Cerebellar cortex (tissue), 1 donor: ENCODE measurements around the gene STK40.

Source experiments
- DNase-seq: peaks from one replicate; pipeline ENCODE4 v3.0.0-alpha.2; 2015; ENCODE audit warnings: low spot score

Gene STK40, protein sequence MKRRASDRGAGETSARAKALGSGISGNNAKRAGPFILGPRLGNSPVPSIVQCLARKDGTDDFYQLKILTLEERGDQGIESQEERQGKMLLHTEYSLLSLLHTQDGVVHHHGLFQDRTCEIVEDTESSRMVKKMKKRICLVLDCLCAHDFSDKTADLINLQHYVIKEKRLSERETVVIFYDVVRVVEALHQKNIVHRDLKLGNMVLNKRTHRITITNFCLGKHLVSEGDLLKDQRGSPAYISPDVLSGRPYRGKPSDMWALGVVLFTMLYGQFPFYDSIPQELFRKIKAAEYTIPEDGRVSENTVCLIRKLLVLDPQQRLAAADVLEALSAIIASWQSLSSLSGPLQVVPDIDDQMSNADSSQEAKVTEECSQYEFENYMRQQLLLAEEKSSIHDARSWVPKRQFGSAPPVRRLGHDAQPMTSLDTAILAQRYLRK

DNA sequence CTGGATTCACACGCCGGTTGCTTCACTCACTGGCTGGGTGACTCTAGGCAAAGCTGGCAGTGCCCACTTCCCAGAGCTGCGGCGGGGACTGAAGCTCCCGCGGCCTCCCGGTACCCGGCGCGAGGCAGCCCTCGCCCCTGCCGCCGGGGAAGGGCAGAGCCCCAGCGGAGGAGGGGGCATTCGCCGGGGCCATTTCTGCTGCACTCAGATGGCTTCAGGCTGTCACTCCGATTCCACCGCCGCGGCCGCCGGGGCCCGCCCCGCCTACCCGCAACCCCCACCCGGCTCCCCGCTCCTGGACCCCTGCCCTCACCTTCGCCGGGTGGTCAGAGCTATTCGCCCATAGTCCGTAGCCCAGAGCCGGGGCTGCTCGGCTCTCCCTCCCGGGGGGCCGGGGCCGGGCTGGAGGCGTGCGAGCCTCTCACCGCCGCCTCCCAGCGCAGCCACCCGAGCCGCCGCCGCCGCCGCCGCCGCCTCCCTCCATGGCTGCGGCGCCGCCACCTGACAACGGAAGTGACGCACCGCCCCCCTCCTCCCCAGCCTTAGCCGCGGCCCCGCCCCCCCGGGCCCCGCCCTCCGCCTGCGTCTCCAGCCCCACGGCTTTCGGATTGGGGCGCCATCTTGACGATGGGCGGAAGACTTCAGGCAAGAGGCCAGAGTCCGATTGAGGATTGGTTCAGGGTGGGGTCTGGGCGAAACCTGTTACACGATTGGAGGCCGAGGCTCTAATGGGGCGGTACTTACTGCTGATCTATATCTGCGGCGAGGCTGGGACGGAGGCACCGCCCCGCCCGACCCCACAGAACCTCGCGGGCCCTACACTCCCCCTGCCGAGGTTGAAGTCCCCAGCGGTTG is at the start of gene STK40:
TSS of gene STK40 (minus strand) at position 515 of the 855 bp plus-strand sequence. CDS start 24,592 bp downstream, outside the sequence.
- DNase-seq = peak; percentile 100

DNA sequence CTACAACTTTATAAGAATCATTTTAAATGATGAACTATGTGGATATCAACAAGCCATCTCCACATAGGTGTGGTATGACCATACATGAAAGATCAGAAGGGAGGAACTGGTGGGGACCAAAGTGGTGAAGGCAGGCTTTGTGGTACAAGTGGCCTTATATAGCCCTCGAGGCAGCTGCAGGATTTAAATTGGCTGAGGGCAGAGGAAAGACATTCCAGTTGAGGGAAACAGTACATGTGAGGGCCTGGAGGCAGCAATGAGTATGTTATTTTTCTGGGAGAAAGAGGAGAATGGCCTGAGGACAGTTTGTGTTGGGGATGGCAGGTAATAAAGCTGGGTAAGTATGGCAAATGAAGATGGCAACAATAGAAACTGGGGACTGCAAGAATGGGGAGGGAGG is 47.4 kb upstream of the STK40 start:
- no peak for DNase-seq

DNA sequence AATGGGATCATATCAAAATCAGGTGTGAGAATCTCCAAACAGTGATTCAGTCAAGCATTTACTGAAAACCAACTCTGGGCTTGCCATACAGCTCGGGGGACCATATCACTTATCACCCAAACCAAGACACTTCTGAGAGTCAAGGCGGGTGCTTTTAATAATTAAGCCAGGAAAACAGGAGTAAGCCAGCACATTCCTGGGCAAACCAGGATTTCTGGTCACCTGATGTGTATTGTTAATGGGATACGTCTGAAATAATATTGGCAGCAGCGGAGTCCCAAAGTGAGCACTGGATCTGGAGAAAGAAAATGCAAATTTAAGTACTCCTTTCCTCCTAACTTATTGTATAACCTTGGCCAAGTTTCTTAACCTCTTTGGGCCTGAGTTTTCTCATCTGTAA is 46.9 kb upstream of the STK40 start:
- DNase-seq = no peak

GRCh38 chr1:36425791-36426190 is 40.1 kb upstream of the STK40 start:
- DNase-seq = no peak

DNA sequence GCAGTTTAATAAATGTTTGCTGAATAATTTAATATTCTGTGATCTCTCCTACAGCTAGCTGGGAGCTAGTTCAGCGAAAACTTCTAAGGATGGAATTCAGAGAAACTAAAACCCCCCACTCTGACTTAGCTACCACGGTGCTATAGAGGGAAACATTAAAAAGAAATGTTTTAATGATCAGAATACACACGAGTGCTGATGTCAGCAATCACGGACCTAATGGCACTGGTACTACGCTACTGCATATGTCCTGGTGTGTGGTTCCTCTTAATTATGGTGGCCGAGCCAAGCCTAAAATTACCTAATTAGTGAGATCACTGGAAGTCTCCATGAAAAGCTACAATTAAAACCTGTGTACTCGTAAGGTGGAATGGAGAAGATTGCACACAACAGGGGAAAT is 35.9 kb upstream of the STK40 start:
- no peak for DNase-seq

- DNase-seq = peak; percentile 88
Observed at GRCh38 chr1:36420836-36421317, 35.2 kb upstream of the STK40 start.

- DNase-seq = no peak
Observed at GRCh38 chr1:36420409-36420808, 34.7 kb upstream of the STK40 start.

GRCh38 chr1:36419569-36419968 is 33.8 kb upstream of the STK40 start:
- DNase-seq = no peak

DNA sequence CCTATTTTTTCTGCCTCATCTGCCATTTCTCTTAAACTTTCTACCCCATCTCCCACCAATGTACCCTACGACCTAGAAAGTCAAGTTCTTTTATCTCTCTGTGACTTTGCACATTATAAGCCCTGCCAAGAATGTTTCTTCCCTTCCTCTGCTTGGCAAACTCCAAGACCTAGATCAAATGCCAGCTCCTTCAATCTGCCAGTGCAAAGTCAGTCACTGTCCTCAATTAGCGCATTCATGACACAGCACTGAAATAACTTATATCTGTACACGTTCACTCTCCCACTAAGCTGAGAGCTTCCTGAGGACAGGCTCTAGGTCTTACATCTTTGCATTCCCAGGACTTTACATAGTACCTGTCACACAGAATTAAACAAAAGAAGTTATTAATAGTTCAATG is 33.4 kb upstream of the STK40 start:
- DNase-seq = no peak

DNA sequence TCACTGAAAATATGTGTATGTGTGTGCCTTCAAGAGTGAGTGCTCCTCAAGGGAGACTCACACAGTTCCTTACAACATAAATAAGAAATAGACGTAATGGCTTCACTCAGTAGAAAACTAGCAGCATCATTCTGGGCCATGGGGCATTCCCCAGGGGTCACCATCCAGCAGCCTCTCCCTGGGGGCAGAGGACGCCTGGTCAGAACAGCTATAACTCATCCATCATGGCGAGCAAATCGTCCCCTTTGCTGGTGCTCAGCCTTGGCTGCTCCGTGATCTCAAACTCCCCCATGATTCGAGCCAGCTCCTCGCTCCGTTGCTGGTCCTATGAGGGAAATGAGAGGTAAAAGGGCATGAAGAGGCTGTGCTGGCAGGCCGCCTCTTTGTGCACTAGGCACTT is 32.2 kb upstream of the STK40 start:
- DNase-seq = no peak

DNA sequence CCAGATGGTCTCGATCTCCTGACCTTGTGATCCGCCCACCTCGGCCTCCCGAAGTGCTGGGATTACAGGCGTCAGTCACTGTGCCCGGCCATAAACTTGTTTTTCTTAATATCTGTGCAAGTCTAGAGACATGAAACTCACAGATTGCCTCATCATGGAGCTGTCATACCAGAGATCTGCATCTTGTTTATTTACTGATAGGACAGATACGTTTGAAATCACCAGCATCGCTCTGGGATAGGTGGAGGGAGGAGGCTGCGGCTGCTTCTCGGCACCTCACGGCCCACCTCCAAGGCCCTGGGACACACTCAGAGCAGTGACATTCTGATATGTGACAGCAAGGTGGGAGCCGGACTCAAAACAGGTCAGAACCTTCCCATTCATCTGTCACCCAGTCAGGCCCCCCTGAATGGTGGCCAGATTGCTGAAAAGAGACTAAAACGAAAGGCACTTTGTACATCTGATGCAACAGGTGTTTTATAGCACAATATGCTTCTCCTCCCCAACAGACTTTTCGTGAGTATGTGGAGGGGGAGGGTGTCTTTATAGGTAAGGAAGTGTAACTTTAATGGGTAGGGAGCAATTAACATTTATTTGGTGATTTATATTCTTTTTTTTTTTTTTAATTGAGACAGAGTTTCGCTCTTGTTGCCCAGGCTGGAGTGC is 30.1 kb upstream of the STK40 start:
- no peak for DNase-seq

GRCh38 chr1:36414384-36414783 is 28.7 kb upstream of the STK40 start:
- DNase-seq = no peak

GRCh38 chr1:36411674-36412648 is 26.2 kb upstream of the STK40 start:
- DNase-seq = peak; percentile 53

- DNase-seq = no peak
Observed at GRCh38 chr1:36408479-36408878, 22.8 kb upstream of the STK40 start.

- no peak for DNase-seq
Observed at GRCh38 chr1:36406440-36406839, 20.7 kb upstream of the STK40 start.

DNA sequence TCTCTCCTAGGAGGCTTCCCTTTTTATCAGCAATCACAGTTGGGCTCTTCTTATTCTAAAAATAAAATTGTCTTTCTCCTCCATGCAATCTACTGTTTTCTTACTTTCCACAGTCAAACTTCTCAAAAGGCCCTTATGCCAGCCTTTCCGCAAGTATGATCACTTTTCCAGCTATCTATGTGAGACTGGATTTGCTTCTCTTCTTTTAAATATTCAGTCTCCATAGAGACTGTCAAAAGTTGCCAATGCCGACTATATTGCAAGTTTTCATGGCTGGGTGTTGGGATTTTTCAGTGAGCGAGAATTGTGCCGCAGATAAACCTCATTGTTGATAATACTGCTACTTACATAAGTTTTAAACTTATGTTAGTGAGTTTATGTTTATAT is 16.8 kb upstream of the STK40 start:
- no peak for DNase-seq

GRCh38 chr1:36401602-36402503 is 16.1 kb upstream of the STK40 start:
- DNase-seq = no peak

DNA sequence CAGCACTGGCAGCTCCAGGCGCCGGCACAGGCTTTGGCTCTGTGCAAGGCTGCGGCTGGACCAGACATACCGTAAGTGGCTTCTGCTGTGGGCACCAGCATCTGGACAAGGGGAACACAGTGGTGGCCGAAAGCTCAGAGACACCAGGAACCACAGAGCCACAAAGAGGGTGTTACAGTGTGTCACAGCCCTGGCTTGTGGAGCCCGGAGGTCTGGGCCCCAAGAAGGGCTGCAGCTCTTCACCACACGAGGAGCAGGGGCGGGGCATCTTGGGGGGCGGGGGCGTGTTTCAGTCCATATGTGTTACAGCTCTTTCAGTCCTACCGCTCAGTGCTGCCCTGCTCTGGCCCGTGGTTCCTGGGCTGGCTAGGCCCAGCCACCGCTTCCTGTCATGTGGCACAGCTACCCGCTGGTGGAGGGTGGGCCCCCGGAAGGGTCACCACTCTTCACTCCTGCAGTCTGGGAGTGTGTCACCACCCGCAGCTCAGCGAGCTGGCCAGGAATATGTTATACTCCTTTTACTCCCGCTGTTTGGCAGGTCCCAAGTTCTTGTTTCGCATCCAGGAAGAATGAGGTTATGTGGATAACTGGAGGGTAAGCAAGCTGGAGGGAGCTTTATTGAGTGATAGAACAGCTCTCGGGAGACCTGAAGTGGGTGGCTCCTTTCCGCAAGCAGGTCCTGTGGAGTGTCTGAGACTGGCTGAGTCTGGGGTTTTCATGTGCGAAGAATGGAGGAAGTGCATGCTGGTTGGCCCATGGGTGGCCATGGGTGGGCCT is 15.3 kb upstream of the STK40 start:
- peak; percentile 86 for DNase-seq

- no peak for DNase-seq
Observed at GRCh38 chr1:36400514-36400824, 14.7 kb upstream of the STK40 start.
